Activated CD4-positive, alpha-beta T cell treated with anti-CD3 and anti-CD28 coated beads, Interleukin-2, amount 50 U/mL, for 24 hours (primary cell): ENCODE measurements around the gene DHODH.
"Not testable (repeated sequence)": the region's sequence is repeated elsewhere in the genome, so short reads cannot be mapped to it uniquely, and the experiment has no call there.

Experiments
- DNase-seq, 2 donors: peaks; one replicate each; pipeline ENCODE4 v3.0.0-alpha.2; 2020; ENCODE audit warnings: low read depth in 1 of 2, low spot score in 1 of 2

Gene DHODH

GRCh38 chr16:72054254-72054847 lies 45.8 kb downstream of the DHODH start, which contains the start of gene HP:
HP (plus strand) TSS chr16:72054505; CDS start chr16:72054653, 148 bp downstream.
- not testable (repeated sequence) for DNase-seq

GRCh38 chr16:72055911-72056310 lies 47.4 kb downstream of the DHODH start:
- DNase-seq, result no peak

- DNase-seq, result not testable (repeated sequence)
Observed at GRCh38 chr16:72057313-72057712, 48.8 kb downstream of the DHODH start.

- DNase-seq, result not testable (repeated sequence)
Observed at GRCh38 chr16:72059060-72059459, 50.5 kb downstream of the DHODH start.

- DNase-seq, result no peak
Observed at GRCh38 chr16:72060405-72060804, 51.9 kb downstream of the DHODH start.

GRCh38 chr16:72061564-72061963 lies 53.0 kb downstream of the DHODH start:
- DNase-seq, result no peak

GRCh38 chr16:72064361-72064894 lies 55.9 kb downstream of the DHODH start:
- DNase-seq, result no peak

- no peak for DNase-seq
Observed at GRCh38 chr16:72066747-72067146, 58.2 kb downstream of the DHODH start.

GRCh38 chr16:72068930-72069329 lies 60.4 kb downstream of the DHODH start:
- DNase-seq, result no peak

GRCh38 chr16:72072514-72073342 lies 64.2 kb downstream of the DHODH start:
- DNase-seq, result no peak

GRCh38 chr16:72073560-72074230 lies 65.2 kb downstream of the DHODH start:
- DNase-seq, result no peak

- not testable (repeated sequence) for DNase-seq
Observed at GRCh38 chr16:72075067-72075466, 66.5 kb downstream of the DHODH start.
